HCT116 (cell line): ENCODE results near the gene MAGEB6.

Experiments used
- ATF3 ChIP-seq: IDR thresholded peaks from 2 replicates; pipeline ENCODE4 v1.6.1; 2012
- ELF1 ChIP-seq: IDR thresholded peaks from 2 replicates; pipeline ENCODE4 v1.6.1; 2012; ENCODE audit warnings: low read depth, borderline replicate concordance
- EZH2 ChIP-seq: fragments of 200-600 bp; sonication (generic); IDR thresholded peaks from 2 replicates; pipeline ENCODE4 v1.6.1; 2017; ENCODE audit warnings: antibody characterized with exemption, mixed run types
- POLR2A ChIP-seq: IDR thresholded peaks from 2 replicates; pipeline ENCODE4 v1.7.0; 2011; ENCODE audit warnings: borderline replicate concordance; ENCODE audit not compliant: insufficient read depth, insufficient read length; ENCODE audit errors: extremely low read depth
- POLR2AphosphoS5 ChIP-seq: IDR thresholded peaks from 2 replicates; pipeline ENCODE4 v1.6.1; 2011; ENCODE audit warnings: mild to moderate bottlenecking, low read depth, low read length, moderate library complexity
- RAD21 ChIP-seq: IDR thresholded peaks from 2 replicates; pipeline ENCODE4 v1.6.1; 2012; ENCODE audit warnings: low read depth, mild to moderate bottlenecking
- SRF ChIP-seq: IDR thresholded peaks from 2 replicates; pipeline ENCODE4 v1.6.1; 2012; ENCODE audit warnings: low read depth
- ZNF274 ChIP-seq: fragments of 200-500 bp; sonication (Bioruptor generic); IDR thresholded peaks from 2 replicates; pipeline ENCODE4 v1.6.1; 2014; ENCODE audit warnings: mild to moderate bottlenecking, low read depth, low read length, inconsistent platforms
- TF ChIP-seq, protein P1 (sequence below), 3 experiments: fragments of 200-600 bp in 1 of 3; sonication (generic) in 1 of 3; IDR thresholded peaks in 2 of 3; conservative IDR thresholded peaks in 1 of 3; 2 replicates each; pipeline ENCODE4 v1.5.1; 2012 to 2017; ENCODE audit warnings: low read depth in 2 of 3, low read length in 2 of 3, antibody characterized with exemption in 1 of 3, borderline replicate concordance in 1 of 3, control low read depth in 1 of 3, mild to moderate bottlenecking in 1 of 3, mixed read lengths in 1 of 3, mixed run types in 1 of 3, moderate library complexity in 1 of 3; ENCODE audit not compliant: insufficient read depth in 1 of 3

DNA sequence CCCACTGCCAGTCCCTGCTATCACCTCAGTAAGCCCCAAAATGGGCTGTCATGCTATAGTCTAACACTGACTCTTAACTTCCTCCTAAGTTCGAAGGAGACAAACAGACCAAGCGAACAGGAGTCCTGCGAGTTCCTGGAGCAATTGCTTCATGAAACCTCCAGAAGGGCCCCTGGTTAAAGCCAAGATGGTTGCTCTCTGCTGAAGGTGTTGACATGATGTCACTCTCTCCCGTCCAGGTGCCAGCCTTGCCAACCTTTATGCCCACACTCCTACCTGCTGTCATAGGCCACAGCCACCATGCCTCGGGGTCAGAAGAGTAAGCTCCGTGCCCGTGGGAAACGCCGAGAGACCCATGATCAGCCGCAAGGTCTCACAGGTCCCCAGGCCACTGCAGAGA, 31.9 kb upstream of the MAGEB6 start, which contains the start of gene MAGEB6B:
- TF ChIP-seq ELF1 (no peak), POLR2AphosphoS5 (no peak), POLR2A (no peak), RAD21 (no peak), ATF3 (no peak), SRF (no peak), EZH2 (no peak), ZNF274 (no peak)
- TF ChIP-seq, protein P1, sequence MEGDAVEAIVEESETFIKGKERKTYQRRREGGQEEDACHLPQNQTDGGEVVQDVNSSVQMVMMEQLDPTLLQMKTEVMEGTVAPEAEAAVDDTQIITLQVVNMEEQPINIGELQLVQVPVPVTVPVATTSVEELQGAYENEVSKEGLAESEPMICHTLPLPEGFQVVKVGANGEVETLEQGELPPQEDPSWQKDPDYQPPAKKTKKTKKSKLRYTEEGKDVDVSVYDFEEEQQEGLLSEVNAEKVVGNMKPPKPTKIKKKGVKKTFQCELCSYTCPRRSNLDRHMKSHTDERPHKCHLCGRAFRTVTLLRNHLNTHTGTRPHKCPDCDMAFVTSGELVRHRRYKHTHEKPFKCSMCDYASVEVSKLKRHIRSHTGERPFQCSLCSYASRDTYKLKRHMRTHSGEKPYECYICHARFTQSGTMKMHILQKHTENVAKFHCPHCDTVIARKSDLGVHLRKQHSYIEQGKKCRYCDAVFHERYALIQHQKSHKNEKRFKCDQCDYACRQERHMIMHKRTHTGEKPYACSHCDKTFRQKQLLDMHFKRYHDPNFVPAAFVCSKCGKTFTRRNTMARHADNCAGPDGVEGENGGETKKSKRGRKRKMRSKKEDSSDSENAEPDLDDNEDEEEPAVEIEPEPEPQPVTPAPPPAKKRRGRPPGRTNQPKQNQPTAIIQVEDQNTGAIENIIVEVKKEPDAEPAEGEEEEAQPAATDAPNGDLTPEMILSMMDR (IDR thresholded peaks at IDR 0.05 in 2 of 3, conservative IDR thresholded peaks at IDR 0.05 in 1 of 3; ENCODE audit: borderline replicate concordance in 1 of 3, insufficient read depth in 1 of 3, low read depth in 2 of 3, low read length in 2 of 3) = no peak
